ENCODE results near the gene FBRSL1. TPM values are rescaled to one million over a fixed set of nuclear protein-coding genes. Genes with fewer than 3 reads are reported as not detected.

FBRSL1 gene
- total and polyA plus RNA-seq, 2 experiments from 2014 or later, result 0.63 to 4.6 TPM

DNA sequence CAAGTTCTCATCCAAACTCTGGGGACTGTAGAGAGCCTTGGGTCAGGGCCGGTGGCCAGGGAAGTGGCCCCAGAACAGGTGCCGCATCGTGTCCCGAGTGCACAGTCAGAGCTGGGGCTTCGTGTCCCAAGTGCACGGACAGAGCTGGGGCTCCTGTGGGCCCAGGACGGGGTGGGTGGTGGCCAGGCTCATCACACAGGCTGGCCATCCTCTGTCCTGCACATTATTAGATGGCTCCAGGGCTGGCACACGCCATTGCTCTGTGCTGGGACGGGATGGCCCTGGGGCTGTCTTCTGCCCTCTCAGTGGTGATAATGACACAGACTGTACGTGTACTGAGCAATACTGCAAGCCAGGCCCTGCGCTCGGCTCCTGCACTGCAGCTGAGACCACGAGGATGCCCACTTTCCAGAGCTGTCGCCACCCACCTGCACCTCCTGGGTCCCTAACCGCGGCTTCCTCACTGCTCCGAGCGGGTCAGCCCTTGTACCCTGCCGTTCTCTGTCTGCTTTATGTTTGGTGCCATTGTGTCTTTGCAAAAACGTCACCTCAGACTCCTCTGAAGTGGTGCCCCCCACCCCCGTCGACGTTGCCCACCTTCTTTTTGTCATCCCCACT lies 1.9 kb downstream of the FBRSL1 start:
- no peak overlapping the region for H3K9ac ChIP-seq
- H3K4me3 ChIP-seq, result peak overlapping the region; percentile 78
- no peaks in the 10 kb centered on the region for H3K9me3 ChIP-seq (ENCODE audit: low read depth)
- no peak overlapping the region for H2AFZ ChIP-seq
- 73 to 77% methylated on average over 23 of the region's 23 CpGs for WGBS, 2 experiments (ENCODE audit: low coverage in 1 of 2, low lambda C conversion rate in 2 of 2, missing lambda C conversion rate in 2 of 2)
- no peaks in the 10 kb centered on the region for H3F3A ChIP-seq (ENCODE audit: insufficient read depth)
- H3K9me2 ChIP-seq (ENCODE audit: insufficient read depth), result no peaks in the 10 kb centered on the region
- 0 out of 2 replicates have a peak, but pooled peaks cover 4% of the 10 kb centered on the region for H4K20me1 ChIP-seq (ENCODE audit: insufficient read depth)
- peaks cover 4% of the 10 kb centered on the region; the same call in 1 of the 2 replicates for H3K4me1 ChIP-seq (ENCODE audit: insufficient read depth)
- TF ChIP-seq EZH2 (IDR thresholded peaks at IDR 0.05; ENCODE audit: insufficient read depth, poor library complexity, severe bottlenecking) (no peak), EZH2phosphoT487 (IDR thresholded peaks at IDR 0.05; ENCODE audit: insufficient read depth, low read depth) (no peak)
- H3K27me3 ChIP-seq (replicated peaks; ENCODE audit: insufficient read depth), result no peaks in the 10 kb centered on the region
- H3K36me3 ChIP-seq (ENCODE audit: low read depth), result no peaks in the 10 kb centered on the region
- H3K27ac ChIP-seq, result no peak overlapping the region
- H3K4me2 ChIP-seq (ENCODE audit: unreplicated experiment), result peak overlapping the region; percentile 86
- DNase-seq, result no peak
- H3K79me2 ChIP-seq (ENCODE audit: insufficient read depth), result peaks cover 62% of the 10 kb centered on the region
- in situ Hi-C loops (cut with MboI), result no loop called here

DNA sequence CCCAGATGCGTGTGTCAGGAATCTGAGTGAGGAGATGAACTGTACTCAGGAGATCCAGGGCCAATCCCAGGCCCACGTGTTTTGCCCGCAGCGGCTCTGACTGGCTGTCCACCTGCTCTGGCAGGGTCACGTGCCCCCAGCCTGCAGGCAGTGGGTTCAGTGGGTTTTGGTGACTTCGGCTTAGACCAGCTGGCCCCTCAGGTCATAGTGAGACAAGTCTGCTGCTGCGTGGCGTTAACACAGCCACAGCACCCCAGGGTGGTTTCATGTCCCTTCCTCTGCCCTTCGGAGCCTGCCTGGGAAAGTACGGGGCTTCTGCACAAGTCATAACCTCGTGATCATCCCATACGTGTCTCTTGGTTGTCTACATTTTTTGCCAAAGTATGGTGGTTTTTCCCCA lies 2.6 kb downstream of the FBRSL1 start:
- Histone ChIP-seq H3K9ac (no peak overlapping the region), H2AFZ (no peak overlapping the region), H3K4me2 (ENCODE audit: unreplicated experiment) (no peak overlapping the region), H3K36me3 (ENCODE audit: low read depth) (no peaks in the 10 kb centered on the region), H3K27me3 (replicated peaks; ENCODE audit: insufficient read depth) (no peaks in the 10 kb centered on the region), H3F3A (ENCODE audit: insufficient read depth) (no peaks in the 10 kb centered on the region), H4K20me1 (ENCODE audit: insufficient read depth) (0 out of 2 replicates have a peak, but pooled peaks cover 4% of the 10 kb centered on the region), H3K4me3 (no peak overlapping the region), H3K27ac (no peak overlapping the region), H3K79me2 (ENCODE audit: insufficient read depth) (peaks cover 69% of the 10 kb centered on the region), H3K9me2 (ENCODE audit: insufficient read depth) (no peaks in the 10 kb centered on the region), H3K4me1 (ENCODE audit: insufficient read depth) (peaks cover 4% of the 10 kb centered on the region; the same call in 1 of the 2 replicates), H3K9me3 (ENCODE audit: low read depth) (no peaks in the 10 kb centered on the region)
- 74 to 82% methylated on average over 12 of the region's 12 CpGs for WGBS, 2 experiments (ENCODE audit: low coverage in 1 of 2, low lambda C conversion rate in 2 of 2, missing lambda C conversion rate in 2 of 2)
- in situ Hi-C loops (cut with MboI), result no loop called here
- TF ChIP-seq EZH2 (IDR thresholded peaks at IDR 0.05; ENCODE audit: insufficient read depth, poor library complexity, severe bottlenecking) (no peak), EZH2phosphoT487 (IDR thresholded peaks at IDR 0.05; ENCODE audit: insufficient read depth, low read depth) (no peak)
- DNase-seq, result no peak

DNA sequence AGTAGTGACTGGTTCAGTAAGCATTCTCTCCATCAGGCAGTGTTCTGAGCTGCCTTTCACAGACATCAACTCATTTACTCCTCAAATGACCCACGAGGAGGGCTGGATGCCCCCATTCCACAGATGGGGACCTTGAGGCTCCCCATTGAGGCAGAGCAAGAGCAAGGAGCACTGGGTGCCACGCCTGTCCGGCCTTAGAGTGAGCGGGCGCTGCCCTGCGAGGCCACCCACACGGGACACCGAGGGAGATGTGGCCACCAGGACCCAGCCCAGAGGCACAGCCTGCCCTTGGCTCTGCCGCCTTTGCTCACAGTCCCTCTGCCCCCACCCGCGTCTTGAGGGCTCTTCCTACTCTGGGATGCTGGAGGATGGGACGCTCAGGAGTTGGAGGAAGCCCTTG lies 3.0 kb downstream of the FBRSL1 start:
- in situ Hi-C loops (cut with MboI), result no loop called here
- 67 to 73% methylated on average over 10 to 12 of the region's 12 CpGs for WGBS, 2 experiments (ENCODE audit: low coverage in 1 of 2, low lambda C conversion rate in 2 of 2, missing lambda C conversion rate in 2 of 2)
- H3K27ac ChIP-seq, result no peak overlapping the region
- H3K9ac ChIP-seq, result no peak overlapping the region
- no peak overlapping the region for H3K4me2 ChIP-seq (ENCODE audit: unreplicated experiment)
- H3K36me3 ChIP-seq (ENCODE audit: low read depth), result no peaks in the 10 kb centered on the region
- H3K4me3 ChIP-seq, result no peak overlapping the region
- no peak overlapping the region for H2AFZ ChIP-seq
- no peaks in the 10 kb centered on the region for H3K9me3 ChIP-seq (ENCODE audit: low read depth)
- no peaks in the 10 kb centered on the region for H3F3A ChIP-seq (ENCODE audit: insufficient read depth)
- DNase-seq, result no peak
- H3K9me2 ChIP-seq (ENCODE audit: insufficient read depth), result no peaks in the 10 kb centered on the region
- 0 out of 2 replicates have a peak, but pooled peaks cover 4% of the 10 kb centered on the region for H4K20me1 ChIP-seq (ENCODE audit: insufficient read depth)
- TF ChIP-seq EZH2 (IDR thresholded peaks at IDR 0.05; ENCODE audit: insufficient read depth, poor library complexity, severe bottlenecking), result no peak
- no peaks in the 10 kb centered on the region for H3K27me3 ChIP-seq (replicated peaks; ENCODE audit: insufficient read depth)
- H3K79me2 ChIP-seq (ENCODE audit: insufficient read depth), result peaks cover 73% of the 10 kb centered on the region
- peaks cover 4% of the 10 kb centered on the region; the same call in 1 of the 2 replicates for H3K4me1 ChIP-seq (ENCODE audit: insufficient read depth)

DNA sequence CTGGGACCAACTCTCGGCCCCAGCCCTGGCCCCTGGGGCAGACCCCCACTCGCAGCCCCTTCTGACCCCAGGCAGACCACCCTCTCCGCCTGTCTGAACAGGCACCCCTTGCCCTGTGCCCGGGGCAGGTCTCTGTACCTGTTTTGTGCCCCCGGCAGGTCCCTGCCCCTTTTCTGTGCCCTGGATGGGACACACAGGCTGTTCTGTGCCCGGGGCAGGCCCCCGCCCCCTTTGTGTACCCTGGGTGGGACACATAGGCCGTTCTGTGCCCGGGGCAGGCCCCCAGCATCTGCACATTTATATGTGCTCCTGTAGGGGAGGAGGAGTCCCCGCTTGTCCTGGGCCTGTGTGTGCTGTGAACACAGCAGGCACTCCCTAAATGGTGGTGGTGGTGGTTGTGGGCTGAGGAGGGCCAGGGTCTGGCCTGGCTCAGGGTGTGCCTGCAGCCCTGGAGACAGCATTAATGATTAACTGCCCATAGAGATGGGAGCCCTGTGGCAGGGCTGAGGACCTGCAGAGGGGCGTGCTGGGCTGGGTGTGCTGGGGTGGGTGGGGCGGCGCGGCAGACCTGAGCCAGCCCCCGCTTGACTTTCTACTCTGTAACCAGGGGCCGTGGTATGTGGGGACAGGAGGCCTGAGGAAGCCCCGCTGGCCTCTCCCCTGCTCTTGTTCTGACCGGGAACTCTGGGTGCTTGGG lies 3.7 kb downstream of the FBRSL1 start:
- in situ Hi-C loops (cut with MboI), result no loop called here
- WGBS, 2 experiments (ENCODE audit: low coverage in 1 of 2, low lambda C conversion rate in 2 of 2, missing lambda C conversion rate in 2 of 2), result 82 to 88% methylated on average over 13 to 18 of the region's 18 CpGs
- H4K20me1 ChIP-seq (ENCODE audit: insufficient read depth), result 0 out of 2 replicates have a peak, but pooled peaks cover 4% of the 10 kb centered on the region

More for the DNA sequence above, 3.7 kb downstream of the FBRSL1 start:
- H3K27ac ChIP-seq, result no peak overlapping the region
- no peaks in the 10 kb centered on the region for H3K27me3 ChIP-seq (replicated peaks; ENCODE audit: insufficient read depth)
- no peak overlapping the region for H3K4me3 ChIP-seq
- peaks cover 80% of the 10 kb centered on the region for H3K79me2 ChIP-seq (ENCODE audit: insufficient read depth)
- DNase-seq, result no peak
- H3K9me3 ChIP-seq (ENCODE audit: low read depth), result no peaks in the 10 kb centered on the region
- no peak overlapping the region for H3K9ac ChIP-seq
- TF ChIP-seq EZH2 (IDR thresholded peaks at IDR 0.05; ENCODE audit: insufficient read depth, poor library complexity, severe bottlenecking) (no peak), EZH2phosphoT487 (IDR thresholded peaks at IDR 0.05; ENCODE audit: insufficient read depth, low read depth) (no peak)
- H3K4me1 ChIP-seq (ENCODE audit: insufficient read depth), result peaks cover 4% of the 10 kb centered on the region; the same call in 1 of the 2 replicates
- H3K36me3 ChIP-seq (ENCODE audit: low read depth), result no peaks in the 10 kb centered on the region
- no peak overlapping the region for H2AFZ ChIP-seq
- H3K4me2 ChIP-seq (ENCODE audit: unreplicated experiment), result no peak overlapping the region
- no peaks in the 10 kb centered on the region for H3K9me2 ChIP-seq (ENCODE audit: insufficient read depth)
- H3F3A ChIP-seq (ENCODE audit: insufficient read depth), result no peaks in the 10 kb centered on the region

Measured in GM23248 (cell line).